ENCODE results near the gene PAX6.

Gene PAX6

GRCh38 chr11:31806928-31807798, 4.0 kb downstream of the PAX6 start:
- Histone ChIP-seq H3K9me3 (no peaks in the 10 kb centered on the region), H3K27me3 (peaks cover 5 to 100% of the 10 kb centered on the region in 2 donors), H3K27ac (no peak overlapping the region), H3K4me1 (peaks cover 8 to 58% (median 45%) of the 10 kb centered on the region in 4 donors), H3K4me3 (no peak overlapping the region), H3K36me3 (no peaks in the 10 kb centered on the region)
- intact Hi-C loops (cut with DNase I; ENCODE audit: low total_unique reads) = no loop called here
- DNase-seq = no peak
- TF ChIP-seq, protein P1, sequence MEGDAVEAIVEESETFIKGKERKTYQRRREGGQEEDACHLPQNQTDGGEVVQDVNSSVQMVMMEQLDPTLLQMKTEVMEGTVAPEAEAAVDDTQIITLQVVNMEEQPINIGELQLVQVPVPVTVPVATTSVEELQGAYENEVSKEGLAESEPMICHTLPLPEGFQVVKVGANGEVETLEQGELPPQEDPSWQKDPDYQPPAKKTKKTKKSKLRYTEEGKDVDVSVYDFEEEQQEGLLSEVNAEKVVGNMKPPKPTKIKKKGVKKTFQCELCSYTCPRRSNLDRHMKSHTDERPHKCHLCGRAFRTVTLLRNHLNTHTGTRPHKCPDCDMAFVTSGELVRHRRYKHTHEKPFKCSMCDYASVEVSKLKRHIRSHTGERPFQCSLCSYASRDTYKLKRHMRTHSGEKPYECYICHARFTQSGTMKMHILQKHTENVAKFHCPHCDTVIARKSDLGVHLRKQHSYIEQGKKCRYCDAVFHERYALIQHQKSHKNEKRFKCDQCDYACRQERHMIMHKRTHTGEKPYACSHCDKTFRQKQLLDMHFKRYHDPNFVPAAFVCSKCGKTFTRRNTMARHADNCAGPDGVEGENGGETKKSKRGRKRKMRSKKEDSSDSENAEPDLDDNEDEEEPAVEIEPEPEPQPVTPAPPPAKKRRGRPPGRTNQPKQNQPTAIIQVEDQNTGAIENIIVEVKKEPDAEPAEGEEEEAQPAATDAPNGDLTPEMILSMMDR (IDR thresholded peaks at IDR 0.05) = no peak

DNA sequence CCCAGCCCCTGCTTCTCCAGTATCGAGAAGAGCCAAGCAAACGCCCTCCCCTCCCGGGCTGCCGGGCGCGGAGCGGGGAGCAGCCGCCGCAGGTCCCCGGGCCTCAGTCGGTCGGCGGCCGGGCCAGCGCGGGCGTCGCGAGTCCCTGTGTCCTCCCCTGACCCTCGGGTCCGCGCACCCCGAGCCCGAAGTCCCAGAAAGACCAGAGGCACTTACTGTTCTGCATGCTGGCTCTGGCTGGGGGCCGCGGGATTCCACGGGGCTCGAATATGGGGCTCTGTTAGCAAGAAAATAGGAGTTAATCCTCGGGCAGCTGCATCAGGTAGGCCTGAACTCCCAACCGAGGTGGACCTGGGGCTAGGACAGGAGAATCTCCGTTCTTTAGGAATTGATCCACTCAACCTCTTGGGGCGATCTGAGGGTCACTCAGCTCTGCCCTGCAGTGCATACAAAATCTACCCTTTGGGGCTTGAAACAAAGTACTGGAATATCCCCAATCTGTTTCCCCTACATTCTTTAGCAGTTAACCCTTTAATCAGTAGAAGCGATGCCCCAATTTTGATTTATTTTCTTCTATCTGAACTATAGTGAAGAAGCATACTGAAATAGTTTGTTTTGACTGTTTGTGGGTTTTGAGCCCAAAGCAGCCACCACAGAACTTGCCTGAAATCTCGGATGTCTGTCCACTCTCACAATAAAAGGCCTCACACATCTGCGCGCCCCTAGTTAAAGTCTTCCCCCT, 4.8 kb downstream of the PAX6 start:
- Histone ChIP-seq H3K4me3 (no peak overlapping the region), H3K27me3 (peaks cover 5 to 100% of the 10 kb centered on the region in 2 donors), H3K36me3 (no peaks in the 10 kb centered on the region), H3K9me3 (no peaks in the 10 kb centered on the region), H3K27ac (no peak overlapping the region), H3K4me1 (peaks cover 8 to 50% (median 37%) of the 10 kb centered on the region in 4 donors)
- TF ChIP-seq, protein P1 (IDR thresholded peaks at IDR 0.05) = no peak
- intact Hi-C loops (cut with DNase I; ENCODE audit: low total_unique reads) = no loop called here
- no peak for DNase-seq

GRCh38 chr11:31805629-31806185, 5.4 kb downstream of the PAX6 start:
- H3K27ac ChIP-seq = no peak overlapping the region
- intact Hi-C loops (cut with DNase I; ENCODE audit: low total_unique reads) = no loop called here

DNA sequence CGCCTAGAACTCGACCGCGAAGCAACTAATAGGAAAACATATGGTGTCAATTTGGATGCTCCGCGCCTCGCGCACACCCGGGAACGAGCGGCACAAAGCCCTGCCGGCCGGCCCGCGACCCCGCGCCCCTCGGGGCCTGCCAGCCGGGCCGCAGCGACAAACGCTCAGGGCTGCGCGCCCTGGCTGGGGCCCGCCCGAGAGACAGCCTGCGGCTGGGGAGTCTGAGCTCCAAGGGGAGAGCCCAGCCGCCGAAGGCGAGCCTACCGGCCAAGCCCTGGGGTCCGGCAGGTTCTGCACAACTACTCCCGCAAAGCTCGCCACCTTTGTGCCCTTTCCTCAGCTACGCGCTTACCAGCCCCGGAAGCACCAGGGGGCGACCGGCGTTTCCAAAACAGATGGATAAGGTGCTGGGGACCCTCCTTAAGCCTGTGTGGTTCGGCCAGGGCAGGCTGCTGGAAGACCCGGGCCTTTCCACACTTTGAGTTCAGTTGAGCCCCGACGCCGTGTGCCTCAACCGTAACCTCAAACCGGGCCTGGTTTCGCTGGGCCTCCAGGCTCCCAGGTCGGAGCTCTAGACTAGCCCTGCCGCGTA, 6.0 kb downstream of the PAX6 start:
- no peak for DNase-seq
- H3K4me3 ChIP-seq = peak overlapping the region in 1 of 2 donors; percentile 14
- intact Hi-C loops (cut with DNase I; ENCODE audit: low total_unique reads) = no loop called here
- H3K27me3 ChIP-seq = peaks cover 5 to 100% of the 10 kb centered on the region in 2 donors
- H3K9me3 ChIP-seq = no peaks in the 10 kb centered on the region
- H3K36me3 ChIP-seq = no peaks in the 10 kb centered on the region
- H3K4me1 ChIP-seq = peaks cover 4 to 37% (median 25%) of the 10 kb centered on the region in 4 donors
- no peak overlapping the region for H3K27ac ChIP-seq
- TF ChIP-seq, protein P1 (IDR thresholded peaks at IDR 0.05) = no peak

More at GRCh38 chr11:31805629-31806185, 5.4 kb downstream of the PAX6 start:
- Histone ChIP-seq H3K4me1 (peaks cover 8 to 43% (median 30%) of the 10 kb centered on the region in 4 donors), H3K27me3 (peaks cover 5 to 100% of the 10 kb centered on the region in 2 donors), H3K36me3 (no peaks in the 10 kb centered on the region), H3K4me3 (no peak overlapping the region), H3K9me3 (no peaks in the 10 kb centered on the region)
- TF ChIP-seq, protein P1 (IDR thresholded peaks at IDR 0.05) = no peak
- DNase-seq = no peak

- Histone ChIP-seq H3K27me3 (peaks cover 5 to 100% of the 10 kb centered on the region in 2 donors), H3K27ac (no peak overlapping the region), H3K9me3 (no peaks in the 10 kb centered on the region), H3K4me1 (peaks cover 0 to 37% (median 24%) of the 10 kb centered on the region in 4 donors), H3K36me3 (no peaks in the 10 kb centered on the region), H3K4me3 (peak overlapping the region in 1 of 2 donors; percentile 14)
- DNase-seq = no peak
- intact Hi-C loops (cut with DNase I; ENCODE audit: low total_unique reads) = no loop called here
- TF ChIP-seq, protein P1 (IDR thresholded peaks at IDR 0.05) = no peak
Observed at GRCh38 chr11:31804312-31805036, 6.6 kb downstream of the PAX6 start.
